ENCODE data around the gene MPZL1.

MPZL1 gene

DNA sequence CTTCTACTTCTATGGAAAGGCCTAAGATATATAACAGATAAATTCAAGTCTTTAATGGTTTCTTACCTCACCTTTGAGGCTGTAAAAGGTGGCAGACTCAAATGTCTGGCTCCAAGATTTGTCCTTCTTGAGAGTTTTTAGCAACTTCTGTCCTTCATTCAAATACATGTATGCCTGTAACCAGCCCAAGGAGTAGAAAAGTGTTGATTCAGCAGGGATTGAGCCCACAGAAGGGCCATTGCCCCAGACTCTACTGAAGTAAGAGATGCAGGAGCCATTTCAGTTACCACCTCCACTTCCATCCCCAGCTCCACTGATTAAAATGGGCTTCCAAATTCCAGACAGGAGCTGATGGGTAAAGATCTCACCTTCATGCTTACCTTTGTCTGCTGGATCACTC, 112.1 kb downstream of the MPZL1 start:
- H3K27ac ChIP-seq, result no peak overlapping the region
- H3K4me3 ChIP-seq, result no peak overlapping the region
- DNase-seq (ENCODE audit: low spot score), result no peak
- TF ChIP-seq, protein P1, sequence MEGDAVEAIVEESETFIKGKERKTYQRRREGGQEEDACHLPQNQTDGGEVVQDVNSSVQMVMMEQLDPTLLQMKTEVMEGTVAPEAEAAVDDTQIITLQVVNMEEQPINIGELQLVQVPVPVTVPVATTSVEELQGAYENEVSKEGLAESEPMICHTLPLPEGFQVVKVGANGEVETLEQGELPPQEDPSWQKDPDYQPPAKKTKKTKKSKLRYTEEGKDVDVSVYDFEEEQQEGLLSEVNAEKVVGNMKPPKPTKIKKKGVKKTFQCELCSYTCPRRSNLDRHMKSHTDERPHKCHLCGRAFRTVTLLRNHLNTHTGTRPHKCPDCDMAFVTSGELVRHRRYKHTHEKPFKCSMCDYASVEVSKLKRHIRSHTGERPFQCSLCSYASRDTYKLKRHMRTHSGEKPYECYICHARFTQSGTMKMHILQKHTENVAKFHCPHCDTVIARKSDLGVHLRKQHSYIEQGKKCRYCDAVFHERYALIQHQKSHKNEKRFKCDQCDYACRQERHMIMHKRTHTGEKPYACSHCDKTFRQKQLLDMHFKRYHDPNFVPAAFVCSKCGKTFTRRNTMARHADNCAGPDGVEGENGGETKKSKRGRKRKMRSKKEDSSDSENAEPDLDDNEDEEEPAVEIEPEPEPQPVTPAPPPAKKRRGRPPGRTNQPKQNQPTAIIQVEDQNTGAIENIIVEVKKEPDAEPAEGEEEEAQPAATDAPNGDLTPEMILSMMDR (IDR thresholded peaks at IDR 0.05), result no peak

DNA sequence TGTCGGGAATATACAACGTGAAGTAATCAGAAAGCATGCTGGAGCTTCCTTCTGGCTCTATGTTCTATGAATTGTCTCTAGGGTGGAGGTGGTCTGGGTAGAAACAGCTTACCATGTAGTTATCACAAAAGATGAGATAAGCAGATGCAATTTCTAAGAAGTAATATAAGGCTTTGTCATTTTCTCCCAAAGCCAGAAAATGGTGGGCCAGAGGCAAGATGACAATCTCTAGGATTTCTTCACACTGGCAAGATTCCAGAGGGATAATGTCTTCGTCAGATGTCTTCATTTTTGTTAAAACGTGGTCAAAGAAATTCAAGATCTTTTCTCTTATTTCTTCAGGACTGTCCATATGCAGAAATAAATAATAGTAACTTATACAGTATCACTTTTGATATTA, 114.4 kb downstream of the MPZL1 start:
- no peak for DNase-seq (ENCODE audit: low spot score)
- Histone ChIP-seq H3K27ac (no peak overlapping the region), H3K4me3 (no peak overlapping the region)
- TF ChIP-seq, protein P1 (IDR thresholded peaks at IDR 0.05), result no peak

DNA sequence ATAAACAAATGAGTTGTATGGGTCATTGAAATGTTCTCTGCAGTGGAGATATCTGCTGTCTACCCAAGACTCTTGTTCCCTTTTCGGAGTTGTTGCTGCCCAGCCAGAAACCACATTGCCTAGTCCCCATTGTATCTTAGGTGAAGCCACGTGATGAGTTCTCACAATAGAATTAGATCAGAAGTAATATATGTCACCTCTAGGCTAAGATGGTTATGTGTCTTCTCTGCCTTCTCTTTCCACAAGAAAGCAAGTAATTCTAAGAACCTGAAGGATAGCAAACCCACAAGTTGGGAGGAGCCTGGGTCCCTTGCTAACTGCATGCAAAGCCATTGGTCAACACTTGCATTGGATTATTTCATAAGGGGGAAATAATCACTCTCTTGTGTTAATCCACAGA, 115.5 kb downstream of the MPZL1 start:
- Histone ChIP-seq H3K27ac (no peak overlapping the region), H3K4me3 (no peak overlapping the region)
- TF ChIP-seq, protein P1 (IDR thresholded peaks at IDR 0.05), result no peak
- DNase-seq (ENCODE audit: low spot score), result no peak

DNA sequence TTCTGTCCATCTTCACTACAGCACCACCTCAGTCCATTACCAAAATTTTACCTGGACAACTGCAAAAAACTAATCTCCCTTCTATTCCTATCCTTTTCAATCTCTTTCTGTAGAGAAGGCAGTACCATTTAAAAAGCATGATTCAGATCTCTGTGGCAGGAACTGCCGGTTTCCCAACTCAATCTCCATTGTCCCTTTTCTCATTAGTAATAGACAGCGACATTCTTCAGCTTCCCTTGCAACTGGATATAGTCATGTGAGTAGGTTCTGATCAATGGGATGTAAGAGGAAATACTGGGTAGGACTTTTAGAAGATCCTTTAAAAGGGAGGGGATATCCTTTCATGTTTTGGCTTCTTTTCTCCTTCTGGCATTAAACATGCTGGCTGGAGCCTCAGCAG, 117.2 kb downstream of the MPZL1 start:
- no peak for DNase-seq (ENCODE audit: low spot score)
- Histone ChIP-seq H3K27ac (no peak overlapping the region), H3K4me3 (no peak overlapping the region)
- TF ChIP-seq, protein P1 (IDR thresholded peaks at IDR 0.05), result no peak

All from coronary artery (tissue), 2 donors.